Left lobe of liver (tissue), 2 donors: ENCODE results near the gene MAP2K5. TPM values are rescaled to one million over a fixed set of nuclear protein-coding genes. Genes with fewer than 3 reads are reported as not detected.

ENCODE experiments used
- ATAC-seq: fragments of 200-7000 bp; cut with Tn5 transposase; one replicate; pipeline ENCODE4 v1.9.1; 2020; ENCODE audit warnings: mild to moderate bottlenecking, moderate library complexity
- DNase-seq: peaks from one replicate; pipeline ENCODE4 v3.0.0-alpha.2; 2020; ENCODE audit warnings: low spot score
- total RNA-seq: library from RNA; stranded (reverse); gene quantifications from one replicate; pipeline ENCODE4 v1.2.1, GENCODE V29; 2021
- donor health status: DM: no; HTN: no; CAD: no; lungs with moderate emphysema.
- donor health status: DM: no; HTN: yes; CAD: no.

Gene MAP2K5
- total RNA-seq, 1 donor from 2014 or later, result 9.9 TPM

GRCh38 chr15:67801142-67801541 is 258.6 kb downstream of the MAP2K5 start:
- no peak for DNase-seq
- no peak for ATAC-seq

GRCh38 chr15:67801926-67802914 is 259.7 kb downstream of the MAP2K5 start:
- peak; percentile 22 for DNase-seq
- ATAC-seq, result no peak

- DNase-seq (peak; percentile 21), ATAC-seq (no peak)
Observed at GRCh38 chr15:67803299-67803698, 260.8 kb downstream of the MAP2K5 start.

GRCh38 chr15:67803996-67804843 is 261.7 kb downstream of the MAP2K5 start:
- ATAC-seq (no peak), DNase-seq (peak; percentile 28)

- no peak for ATAC-seq
- peak; percentile 31 for DNase-seq
Observed at GRCh38 chr15:67805008-67805665, 262.6 kb downstream of the MAP2K5 start.

GRCh38 chr15:67805666-67806516 is 263.4 kb downstream of the MAP2K5 start:
- ATAC-seq, result no peak
- peak; percentile 11 for DNase-seq

GRCh38 chr15:67806536-67806935 is 264.0 kb downstream of the MAP2K5 start:
- peak; percentile 29 for DNase-seq
- no peak for ATAC-seq

GRCh38 chr15:67807141-67807540 is 264.6 kb downstream of the MAP2K5 start:
- DNase-seq (no peak), ATAC-seq (no peak)

GRCh38 chr15:67807836-67808235 is 265.3 kb downstream of the MAP2K5 start:
- ATAC-seq, result no peak
- DNase-seq, result no peak

GRCh38 chr15:67808821-67809220 is 266.3 kb downstream of the MAP2K5 start:
- no peak for ATAC-seq
- no peak for DNase-seq

- ATAC-seq (no peak), DNase-seq (no peak)
Observed at GRCh38 chr15:67809441-67809840, 266.9 kb downstream of the MAP2K5 start.

GRCh38 chr15:67809866-67810265 is 267.4 kb downstream of the MAP2K5 start:
- no peak for ATAC-seq
- no peak for DNase-seq

- ATAC-seq (no peak), DNase-seq (no peak)
Observed at GRCh38 chr15:67812241-67812644, 269.7 kb downstream of the MAP2K5 start.

GRCh38 chr15:67813104-67813634 is 270.7 kb downstream of the MAP2K5 start:
- DNase-seq (no peak), ATAC-seq (no peak)

- DNase-seq (no peak), ATAC-seq (no peak)
Observed at GRCh38 chr15:67815036-67815592, 272.6 kb downstream of the MAP2K5 start.

- DNase-seq (no peak), ATAC-seq (no peak)
Observed at GRCh38 chr15:67816668-67817067, 274.2 kb downstream of the MAP2K5 start.

GRCh38 chr15:67818464-67818863 is 276.0 kb downstream of the MAP2K5 start:
- DNase-seq, result no peak
- ATAC-seq, result no peak

GRCh38 chr15:67819636-67820035 is 277.1 kb downstream of the MAP2K5 start:
- DNase-seq, result no peak

More at GRCh38 chr15:67819636-67820035, 277.1 kb downstream of the MAP2K5 start:
- ATAC-seq, result no peak
